Liver (tissue), 9 donors: ENCODE measurements around the gene LEMD2. TPM values are rescaled to one million over a fixed set of nuclear protein-coding genes. Genes with fewer than 3 reads are reported as not detected.

Experiments used
- DNase-seq: peaks from one replicate; pipeline ENCODE4 v3.0.0-alpha.2; 2017; ENCODE audit warnings: low spot score
- H3K27ac ChIP-seq, 2 donors: one replicate each; pipeline ENCODE4 v1.7.0; 2013; ENCODE audit warnings: inconsistent platforms in 2 of 2, low read length in 2 of 2, control low read depth in 1 of 2, low read depth in 1 of 2, mild to moderate bottlenecking in 1 of 2
- H3K27me3 ChIP-seq, 4 donors: one replicate each; pipeline versions ENCODE4 v1.6.1 to v1.7.0; 2013; ENCODE audit warnings: low read length in 3 of 4, inconsistent platforms in 1 of 4, mild to moderate bottlenecking in 1 of 4, moderate library complexity in 1 of 4; ENCODE audit not compliant: control insufficient read depth in 4 of 4, insufficient read depth in 4 of 4
- H3K36me3 ChIP-seq, 4 donors: one replicate each; pipeline versions ENCODE4 v1.6.1 to v1.7.0; 2013; ENCODE audit warnings: low read length in 3 of 4, mild to moderate bottlenecking in 3 of 4, low read depth in 1 of 4, moderate library complexity in 1 of 4; ENCODE audit not compliant: control insufficient read depth in 4 of 4, insufficient read depth in 3 of 4
- H3K4me1 ChIP-seq, 4 donors: one replicate each; pipeline versions ENCODE4 v1.6.1 to v1.7.0; 2013; ENCODE audit warnings: low read length in 3 of 4, mild to moderate bottlenecking in 3 of 4, moderate library complexity in 1 of 4; ENCODE audit not compliant: control insufficient read depth in 4 of 4, insufficient read depth in 4 of 4
- H3K4me3 ChIP-seq, 3 donors: one replicate each; pipeline versions ENCODE4 v1.6.1 to v1.7.0; 2013; ENCODE audit warnings: low read length in 3 of 3, control low read depth in 1 of 3, low read depth in 1 of 3, mild to moderate bottlenecking in 1 of 3
- H3K9ac ChIP-seq, 2 donors: one replicate each; pipeline ENCODE4 v1.7.0; 2013; ENCODE audit warnings: low read length in 2 of 2, mild to moderate bottlenecking in 2 of 2, moderate library complexity in 2 of 2, control low read depth in 1 of 2, low read depth in 1 of 2
- H3K9me3 ChIP-seq, 4 donors: one replicate each; pipeline versions ENCODE4 v1.6.1 to v1.7.0; 2013; ENCODE audit warnings: low read length in 3 of 4; ENCODE audit not compliant: control insufficient read depth in 4 of 4
- ATF3 ChIP-seq: IDR thresholded peaks from 2 replicates; pipeline ENCODE4 v1.6.1; 2016; ENCODE audit warnings: antibody characterized with exemption
- FOXA1 ChIP-seq: IDR thresholded peaks from 2 replicates; pipeline ENCODE4 v1.6.1; 2016; ENCODE audit warnings: antibody characterized with exemption
- FOXA2 ChIP-seq: IDR thresholded peaks from 2 replicates; pipeline ENCODE4 v1.6.1; 2016; ENCODE audit warnings: antibody characterized with exemption
- GABPA ChIP-seq, 2 donors: IDR thresholded peaks in 1 of 2; conservative IDR thresholded peaks in 1 of 2; 2 replicates each; pipeline ENCODE4 v1.6.1; 2016; ENCODE audit warnings: antibody characterized with exemption in 2 of 2, mild to moderate bottlenecking in 1 of 2, moderate library complexity in 1 of 2
- HNF4A ChIP-seq, 2 donors: conservative IDR thresholded peaks; 2 replicates each; pipeline ENCODE4 v1.6.1; 2016; ENCODE audit warnings: antibody characterized with exemption in 2 of 2, mild to moderate bottlenecking in 2 of 2
- JUND ChIP-seq, 2 donors: IDR thresholded peaks; 2 replicates each; pipeline ENCODE4 v1.6.1; 2016; ENCODE audit warnings: antibody characterized with exemption in 2 of 2
- MAX ChIP-seq: IDR thresholded peaks from 2 replicates; pipeline ENCODE4 v1.6.1; 2016; ENCODE audit warnings: antibody characterized with exemption
- NR2F2 ChIP-seq: IDR thresholded peaks from 2 replicates; pipeline ENCODE4 v1.6.1; 2016; ENCODE audit warnings: antibody characterized with exemption
- RAD21 ChIP-seq, 2 donors: IDR thresholded peaks; 2 replicates each; pipeline ENCODE4 v1.6.1; 2016; ENCODE audit warnings: antibody characterized with exemption in 2 of 2, mild to moderate bottlenecking in 2 of 2
- REST ChIP-seq: IDR thresholded peaks from 2 replicates; pipeline ENCODE4 v1.6.1; 2016; ENCODE audit warnings: antibody characterized with exemption, mild to moderate bottlenecking
- RXRA ChIP-seq, 2 donors: IDR thresholded peaks; 2 replicates each; pipeline ENCODE4 v1.6.1; 2017 to 2018; ENCODE audit warnings: antibody characterized with exemption in 2 of 2, mild to moderate bottlenecking in 1 of 2
- SP1 ChIP-seq: IDR thresholded peaks from 2 replicates; pipeline ENCODE4 v1.6.1; 2018; ENCODE audit warnings: antibody characterized with exemption, mild to moderate bottlenecking
- YY1 ChIP-seq: IDR thresholded peaks from 2 replicates; pipeline ENCODE4 v1.6.1; 2016; ENCODE audit warnings: antibody characterized with exemption, mild to moderate bottlenecking
- WGBS: extraction: QIAGEN DNeasy Blood & Tissue Kit; methylation state at CpG from one replicate; pipeline ENCODE4 v1.1.7; 2013; 5-methylcytosine and 5-hydroxymethylcytosine counted together
- polyA plus RNA-seq, 2 donors: library from polyadenylated mRNA; stranded (reverse) in 1 of 2; unstranded in 1 of 2; fragments of 200-250 nt in 1 of 2; fragments of >200 nt in 1 of 2; fragmentation: Nextera tagmentation in 1 of 2; extraction: Ambion mirVana in 1 of 2; gene quantifications; one replicate each; pipeline versions ENCODE4 v1.2.1 to v1.2.3, GENCODE V29; 2013 to 2015
- total RNA-seq, 2 donors: library from RNA; depleted of rRNA; stranded (reverse); fragments of >200 nt; gene quantifications; one replicate each; pipeline ENCODE4 v1.2.3, GENCODE V29; 2014
- donor health status: healthy.
- donor health status: healthy.
- donor health status: healthy.
- donor health status: healthy.
- donor health status: healthy.

The LEMD2 gene
- total and polyA plus RNA-seq, 4 donors, result 6.5 to 23.1 (median 16.6) TPM

GRCh38 chr6:33725222-33725621, 63.7 kb downstream of the LEMD2 start:
- TF ChIP-seq GABPA (IDR thresholded peaks at IDR 0.05 in 1 of 2, conservative IDR thresholded peaks at IDR 0.05 in 1 of 2) (no peak), RXRA (IDR thresholded peaks at IDR 0.05) (no peak), FOXA2 (no peak), MAX (no peak), SP1 (no peak), HNF4A (conservative IDR thresholded peaks at IDR 0.05) (no peak), JUND (IDR thresholded peaks at IDR 0.05) (no peak), RAD21 (IDR thresholded peaks at IDR 0.05) (no peak), FOXA1 (no peak), ATF3 (no peak), NR2F2 (no peak)
- peaks cover 0 to 3% (median 0%) of the 10 kb centered on the region in 4 donors for H3K4me1 ChIP-seq
- H3K4me3 ChIP-seq, result no peak overlapping the region
- H3K27me3 ChIP-seq, result no peaks in the 10 kb centered on the region
- H3K9ac ChIP-seq, result no peak overlapping the region
- 94% methylated on average over 14 of the region's 14 CpGs for WGBS
- no peaks in the 10 kb centered on the region for H3K36me3 ChIP-seq
- H3K27ac ChIP-seq, result no peak overlapping the region
- DNase-seq, result no peak
- no peaks in the 10 kb centered on the region for H3K9me3 ChIP-seq

- no peak overlapping the region for H3K9ac ChIP-seq
- no peaks in the 10 kb centered on the region for H3K36me3 ChIP-seq
- TF ChIP-seq YY1, result no peak
- TF ChIP-seq GABPA (IDR thresholded peaks at IDR 0.05 in 1 of 2, conservative IDR thresholded peaks at IDR 0.05 in 1 of 2), result no peak
- no peak for TF ChIP-seq NR2F2
- TF ChIP-seq SP1, result no peak
- TF ChIP-seq REST, result no peak
- TF ChIP-seq FOXA2, result no peak
- H3K4me1 ChIP-seq, result peaks cover 0 to 3% (median 0%) of the 10 kb centered on the region in 4 donors
- 84% methylated on average over 13 of the region's 13 CpGs for WGBS
- H3K9me3 ChIP-seq, result no peaks in the 10 kb centered on the region
- H3K27ac ChIP-seq, result no peak overlapping the region
- H3K27me3 ChIP-seq, result no peaks in the 10 kb centered on the region
- H3K4me3 ChIP-seq, result no peak overlapping the region
- DNase-seq, result no peak
Measured at GRCh38 chr6:33724102-33725023, 64.6 kb downstream of the LEMD2 start.
